ENCODE results near the gene ZNF845.

DNA sequence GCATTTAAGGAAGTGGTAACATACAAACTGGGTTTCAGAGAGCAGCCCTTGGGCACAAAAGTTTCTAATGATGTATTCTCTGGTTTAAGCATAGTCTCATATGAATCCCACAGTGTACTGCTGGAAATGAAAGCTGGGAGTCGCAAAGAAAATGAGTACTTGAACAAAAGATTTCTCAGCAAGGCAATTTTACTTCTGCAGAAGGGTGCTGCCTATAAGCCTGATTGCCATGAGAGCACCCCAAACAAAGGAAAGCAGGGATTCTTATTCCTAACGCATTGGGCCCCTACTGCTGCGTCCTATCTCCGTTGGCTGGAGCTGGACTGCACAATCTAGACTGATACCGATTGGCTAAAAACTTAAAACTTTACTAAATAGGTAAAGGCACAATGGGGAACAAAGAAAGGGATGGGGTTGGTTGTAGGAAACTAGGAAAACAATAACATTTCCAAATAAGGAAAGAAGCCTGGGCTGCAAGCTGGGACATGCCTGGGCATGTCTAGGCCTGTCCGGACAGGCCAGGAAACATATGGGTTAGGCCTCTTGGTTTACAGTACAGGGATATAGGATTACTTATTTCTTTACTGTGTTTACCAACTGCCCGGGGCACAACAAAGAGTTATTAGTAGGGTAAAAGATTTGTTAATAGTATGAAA is 38.6 kb upstream of the ZNF845 start:
- TF ChIP-seq, protein P1, sequence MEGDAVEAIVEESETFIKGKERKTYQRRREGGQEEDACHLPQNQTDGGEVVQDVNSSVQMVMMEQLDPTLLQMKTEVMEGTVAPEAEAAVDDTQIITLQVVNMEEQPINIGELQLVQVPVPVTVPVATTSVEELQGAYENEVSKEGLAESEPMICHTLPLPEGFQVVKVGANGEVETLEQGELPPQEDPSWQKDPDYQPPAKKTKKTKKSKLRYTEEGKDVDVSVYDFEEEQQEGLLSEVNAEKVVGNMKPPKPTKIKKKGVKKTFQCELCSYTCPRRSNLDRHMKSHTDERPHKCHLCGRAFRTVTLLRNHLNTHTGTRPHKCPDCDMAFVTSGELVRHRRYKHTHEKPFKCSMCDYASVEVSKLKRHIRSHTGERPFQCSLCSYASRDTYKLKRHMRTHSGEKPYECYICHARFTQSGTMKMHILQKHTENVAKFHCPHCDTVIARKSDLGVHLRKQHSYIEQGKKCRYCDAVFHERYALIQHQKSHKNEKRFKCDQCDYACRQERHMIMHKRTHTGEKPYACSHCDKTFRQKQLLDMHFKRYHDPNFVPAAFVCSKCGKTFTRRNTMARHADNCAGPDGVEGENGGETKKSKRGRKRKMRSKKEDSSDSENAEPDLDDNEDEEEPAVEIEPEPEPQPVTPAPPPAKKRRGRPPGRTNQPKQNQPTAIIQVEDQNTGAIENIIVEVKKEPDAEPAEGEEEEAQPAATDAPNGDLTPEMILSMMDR (conservative IDR thresholded peaks at IDR 0.05; ENCODE audit: low read depth, low read length), result no peak
- TF ChIP-seq EZH2 (IDR thresholded peaks at IDR 0.05; ENCODE audit: borderline replicate concordance, low read depth, low read length, poor library complexity, severe bottlenecking), result no peak

All from A673 (cell line).